Effector memory CD4-positive, alpha-beta T cell (primary cell): ENCODE results near the gene DDTL.

ENCODE experiments used
- DNase-seq, 3 donors: peaks; one replicate each; pipeline ENCODE4 v3.0.0-alpha.2; 2020
- H3K27ac ChIP-seq: 2 replicates; pipeline ENCODE4 v1.7.0; 2013; ENCODE audit warnings: mild to moderate bottlenecking, low read length, moderate library complexity; ENCODE audit not compliant: insufficient read depth, poor library complexity, severe bottlenecking
- H3K27me3 ChIP-seq: replicated peaks from 2 replicates; pipeline ENCODE4 v1.7.0; 2013; ENCODE audit warnings: mild to moderate bottlenecking, low read length; ENCODE audit not compliant: insufficient read depth, control insufficient read depth, poor library complexity, severe bottlenecking
- H3K36me3 ChIP-seq: 2 replicates; pipeline ENCODE4 v1.7.0; 2013; ENCODE audit warnings: mild to moderate bottlenecking, low read length, moderate library complexity; ENCODE audit not compliant: control insufficient read depth, insufficient read depth
- H3K4me1 ChIP-seq: 2 replicates; pipeline ENCODE4 v1.7.0; 2013; ENCODE audit warnings: low read length, mild to moderate bottlenecking; ENCODE audit not compliant: control insufficient read depth, insufficient read depth, poor library complexity, severe bottlenecking
- H3K4me3 ChIP-seq: 2 replicates; pipeline ENCODE4 v1.7.0; 2013; ENCODE audit warnings: low read length, low read depth, mild to moderate bottlenecking; ENCODE audit not compliant: insufficient read depth, poor library complexity, severe bottlenecking
- H3K9me3 ChIP-seq: 2 replicates; pipeline ENCODE4 v1.7.0; 2013; ENCODE audit warnings: mild to moderate bottlenecking, low read length, moderate library complexity; ENCODE audit not compliant: control insufficient read depth

The DDTL gene

DNA sequence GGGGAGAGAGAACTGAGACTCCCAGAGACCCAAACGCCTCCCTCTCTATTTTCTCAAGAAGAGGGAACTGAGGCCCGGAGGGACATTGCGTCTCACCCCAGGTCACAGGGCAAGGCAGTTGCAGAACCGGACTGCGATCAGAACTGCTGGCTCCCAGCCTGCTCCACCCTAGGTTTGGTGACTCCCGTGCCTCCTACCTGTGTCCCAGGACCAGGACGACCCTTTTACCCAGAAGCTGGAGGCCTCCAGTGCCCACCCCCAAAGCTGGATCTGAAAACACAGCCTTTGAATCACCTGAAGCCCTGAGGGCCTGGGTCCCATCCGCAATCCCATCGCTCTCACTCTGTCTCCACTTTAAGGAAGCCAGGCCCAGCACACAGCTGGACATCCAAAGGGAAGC, 37.2 kb downstream of the DDTL start:
- no peaks in the 10 kb centered on the region for H3K27me3 ChIP-seq
- no peak for DNase-seq

DNA sequence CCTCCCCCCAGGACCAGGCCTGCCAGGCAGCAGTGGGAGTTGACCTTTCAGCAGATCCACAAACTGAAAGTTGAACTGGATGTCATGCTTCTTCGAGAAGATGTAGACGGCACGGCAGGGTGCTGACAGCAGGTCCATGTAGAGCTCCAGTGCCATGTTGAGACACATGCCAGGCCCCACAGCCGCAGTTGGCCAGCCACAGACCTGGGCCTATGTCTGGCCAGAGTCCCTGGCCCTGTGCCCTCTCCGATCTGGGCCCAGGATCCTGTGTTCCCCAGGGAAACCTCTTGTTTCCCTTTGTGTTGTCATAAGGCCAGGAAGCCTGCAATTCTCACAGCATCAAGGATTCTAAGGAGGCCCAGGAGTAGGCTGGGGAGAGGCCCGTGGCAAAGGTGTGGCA, 38.5 kb downstream of the DDTL start, which contains the start of gene GSTT4:
Gene GSTT4 (minus strand): TSS at position 253 of the 400 bp plus-strand sequence. CDS start 97 bp downstream, at position 156.
- Histone ChIP-seq H3K27me3 (no peaks in the 10 kb centered on the region), H3K9me3 (no peaks in the 10 kb centered on the region), H3K4me3 (no peak within 1 kb of the TSS), H3K4me1 (no peaks in the 10 kb centered on the region), H3K36me3 (no peaks in the 10 kb centered on the region), H3K27ac (no peak within 1 kb of the TSS)
- no peak for DNase-seq

More for the DNA sequence above, 37.2 kb downstream of the DDTL start:
- Histone ChIP-seq H3K27ac (no peak overlapping the region), H3K36me3 (no peaks in the 10 kb centered on the region), H3K4me1 (no peaks in the 10 kb centered on the region), H3K4me3 (no peak overlapping the region), H3K9me3 (no peaks in the 10 kb centered on the region)

DNA sequence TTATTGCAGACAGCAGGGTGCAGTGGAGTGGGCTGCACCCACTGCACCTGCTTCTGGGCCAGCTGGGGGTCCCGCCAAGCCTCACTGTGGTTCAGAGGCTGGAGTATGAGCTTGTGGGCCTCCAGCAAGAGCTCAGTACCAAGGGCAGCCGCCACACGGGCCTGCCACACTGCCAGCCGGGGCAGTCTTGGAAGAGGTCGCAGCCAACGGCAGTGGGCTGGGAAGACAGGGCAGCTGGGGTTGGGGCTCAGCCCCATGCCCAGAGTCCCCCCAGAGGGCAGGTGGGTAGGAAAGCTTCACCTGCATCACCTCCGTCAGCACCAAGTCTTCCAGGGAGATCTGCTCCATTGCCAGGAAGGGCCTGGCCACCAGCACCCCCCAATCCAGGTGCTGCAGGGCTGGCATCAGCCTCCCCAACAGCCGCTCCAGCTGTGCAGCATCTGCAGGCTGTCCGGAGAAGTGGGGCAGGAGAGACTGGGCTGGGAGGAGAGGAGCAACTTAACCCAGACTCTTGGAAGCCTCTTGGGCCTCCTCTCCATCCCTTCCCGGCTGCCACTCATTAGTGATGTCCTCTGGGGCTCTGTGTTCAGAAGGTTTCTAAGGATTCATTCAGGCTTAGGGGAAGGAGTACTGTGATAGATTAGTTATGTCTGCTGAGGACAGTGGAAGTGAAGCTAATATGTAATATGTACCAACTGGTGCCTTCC, 39.7 kb downstream of the DDTL start:
- Histone ChIP-seq H3K36me3 (no peaks in the 10 kb centered on the region), H3K27me3 (no peaks in the 10 kb centered on the region), H3K4me1 (no peaks in the 10 kb centered on the region), H3K4me3 (no peak overlapping the region), H3K9me3 (no peaks in the 10 kb centered on the region), H3K27ac (no peak overlapping the region)
- DNase-seq, result no peak

DNA sequence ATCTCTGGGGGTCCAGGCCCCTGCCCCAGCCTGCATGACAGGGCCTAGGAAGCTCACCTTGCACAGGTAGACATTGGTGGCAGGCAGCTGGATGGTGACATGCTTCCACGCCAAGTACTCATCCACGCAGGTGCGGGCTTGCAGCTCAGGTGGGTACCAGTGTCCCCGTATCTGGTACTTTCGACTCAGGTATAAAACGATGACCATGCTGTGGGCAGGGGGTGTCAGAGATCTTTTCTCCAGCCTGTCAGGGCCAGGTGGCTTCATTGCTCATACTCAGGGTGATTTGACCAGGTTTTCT, 40.2 kb downstream of the DDTL start:
- H3K4me1 ChIP-seq, result no peaks in the 10 kb centered on the region
- H3K27ac ChIP-seq, result no peak overlapping the region
- DNase-seq, result no peak
- H3K9me3 ChIP-seq, result no peaks in the 10 kb centered on the region
- no peaks in the 10 kb centered on the region for H3K27me3 ChIP-seq
- no peaks in the 10 kb centered on the region for H3K36me3 ChIP-seq
- H3K4me3 ChIP-seq, result no peak overlapping the region

DNA sequence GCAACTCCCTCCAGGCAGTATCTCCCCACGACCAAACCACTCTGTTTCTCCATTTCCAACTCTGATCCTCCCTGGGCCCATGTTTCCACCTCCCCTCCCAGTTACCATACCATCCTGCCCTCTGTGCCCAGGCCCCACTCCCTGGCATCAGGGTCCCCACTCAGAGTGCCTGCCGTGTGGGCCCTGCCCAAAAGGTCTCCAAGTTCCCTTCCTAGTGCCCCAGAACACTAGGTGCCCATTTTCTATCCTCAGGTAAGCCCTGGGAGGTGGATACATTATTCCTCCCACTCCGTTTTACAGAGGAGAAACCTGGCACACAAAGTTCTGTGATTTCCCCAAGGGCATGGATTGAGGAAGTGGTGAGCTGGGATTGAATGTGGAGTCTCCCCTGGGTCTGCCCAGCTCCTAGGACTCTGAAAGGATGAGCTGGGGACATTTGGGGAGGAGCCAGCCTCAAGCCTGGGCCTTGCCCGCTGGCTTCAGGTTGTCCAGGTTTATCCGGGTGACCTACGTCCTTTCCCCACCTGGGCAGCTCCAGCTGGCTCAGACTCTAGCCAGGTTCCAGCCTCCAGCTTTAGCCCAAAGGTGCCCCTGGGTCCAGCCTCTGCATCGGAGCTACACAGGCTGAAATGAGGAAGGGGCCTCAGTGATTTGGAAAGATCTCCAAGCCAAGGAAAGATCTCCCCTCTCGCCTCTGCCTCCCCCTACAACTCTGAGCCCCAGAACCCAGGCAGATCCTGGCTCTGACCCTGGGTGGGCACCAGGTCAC, 40.7 kb downstream of the DDTL start:
- Histone ChIP-seq H3K4me1 (no peaks in the 10 kb centered on the region), H3K27me3 (no peaks in the 10 kb centered on the region), H3K36me3 (no peaks in the 10 kb centered on the region), H3K4me3 (no peak overlapping the region), H3K9me3 (no peaks in the 10 kb centered on the region), H3K27ac (no peak overlapping the region)
- no peak for DNase-seq

DNA sequence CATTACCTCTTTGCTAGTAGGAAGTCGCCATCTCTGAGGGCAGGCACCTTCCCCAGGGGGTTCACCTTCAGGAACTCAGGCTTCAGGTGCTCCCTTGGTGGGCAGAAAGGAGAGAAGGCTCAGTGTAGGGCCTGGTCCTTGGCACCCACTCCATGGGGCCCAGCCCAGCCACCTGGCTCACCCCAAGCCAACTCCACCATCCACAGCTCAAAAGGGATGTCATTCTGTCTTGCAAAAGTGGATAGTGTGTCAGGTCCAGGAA, 41.3 kb downstream of the DDTL start:
- H3K36me3 ChIP-seq, result no peaks in the 10 kb centered on the region
- H3K27ac ChIP-seq, result no peak overlapping the region
- DNase-seq, result no peak
- H3K9me3 ChIP-seq, result no peaks in the 10 kb centered on the region
- no peaks in the 10 kb centered on the region for H3K4me1 ChIP-seq
- H3K4me3 ChIP-seq, result no peak overlapping the region
- no peaks in the 10 kb centered on the region for H3K27me3 ChIP-seq

DNA sequence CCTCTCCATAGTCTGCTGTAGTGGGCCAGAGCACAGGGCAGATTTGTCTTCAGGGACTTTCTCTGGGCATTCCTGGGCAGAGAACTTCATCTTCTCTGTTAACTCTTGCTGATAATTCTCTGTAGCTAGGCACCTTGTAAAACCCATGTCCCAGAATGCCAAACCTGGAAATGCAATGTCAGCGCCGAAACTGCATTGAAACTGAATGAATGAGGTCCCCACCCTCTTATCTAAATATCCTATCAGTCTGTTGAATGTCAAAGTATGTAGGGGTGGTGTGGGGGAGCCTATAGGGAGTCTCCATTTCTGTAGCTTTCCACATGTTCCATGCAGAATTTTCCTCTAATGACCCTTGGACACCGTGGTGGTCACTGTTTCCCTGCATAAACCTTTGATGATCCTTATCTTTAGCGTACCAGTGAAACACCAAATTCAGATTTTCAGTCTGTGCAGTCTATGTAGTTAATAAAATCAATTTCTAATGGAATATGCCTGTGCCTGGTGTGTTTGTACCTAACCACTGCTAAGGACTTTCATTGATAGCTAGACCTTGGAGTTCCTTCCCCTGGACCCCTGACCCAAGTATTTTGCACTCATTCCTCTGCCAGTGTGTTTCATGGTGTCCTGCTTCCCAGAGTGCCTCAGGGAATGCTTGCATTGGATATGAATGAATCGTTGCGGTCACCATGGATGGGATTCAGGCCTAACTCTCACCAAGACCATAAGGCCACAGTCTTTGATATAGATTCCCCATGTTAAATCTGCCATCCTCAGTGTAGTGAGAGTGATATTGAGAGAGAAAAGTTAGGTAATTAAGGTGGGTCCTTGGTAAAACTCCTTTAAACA, 41.9 kb downstream of the DDTL start:
- Histone ChIP-seq H3K4me3 (no peak overlapping the region), H3K27me3 (no peaks in the 10 kb centered on the region), H3K4me1 (no peaks in the 10 kb centered on the region), H3K36me3 (no peaks in the 10 kb centered on the region), H3K27ac (no peak overlapping the region), H3K9me3 (no peaks in the 10 kb centered on the region)
- no peak for DNase-seq

DNA sequence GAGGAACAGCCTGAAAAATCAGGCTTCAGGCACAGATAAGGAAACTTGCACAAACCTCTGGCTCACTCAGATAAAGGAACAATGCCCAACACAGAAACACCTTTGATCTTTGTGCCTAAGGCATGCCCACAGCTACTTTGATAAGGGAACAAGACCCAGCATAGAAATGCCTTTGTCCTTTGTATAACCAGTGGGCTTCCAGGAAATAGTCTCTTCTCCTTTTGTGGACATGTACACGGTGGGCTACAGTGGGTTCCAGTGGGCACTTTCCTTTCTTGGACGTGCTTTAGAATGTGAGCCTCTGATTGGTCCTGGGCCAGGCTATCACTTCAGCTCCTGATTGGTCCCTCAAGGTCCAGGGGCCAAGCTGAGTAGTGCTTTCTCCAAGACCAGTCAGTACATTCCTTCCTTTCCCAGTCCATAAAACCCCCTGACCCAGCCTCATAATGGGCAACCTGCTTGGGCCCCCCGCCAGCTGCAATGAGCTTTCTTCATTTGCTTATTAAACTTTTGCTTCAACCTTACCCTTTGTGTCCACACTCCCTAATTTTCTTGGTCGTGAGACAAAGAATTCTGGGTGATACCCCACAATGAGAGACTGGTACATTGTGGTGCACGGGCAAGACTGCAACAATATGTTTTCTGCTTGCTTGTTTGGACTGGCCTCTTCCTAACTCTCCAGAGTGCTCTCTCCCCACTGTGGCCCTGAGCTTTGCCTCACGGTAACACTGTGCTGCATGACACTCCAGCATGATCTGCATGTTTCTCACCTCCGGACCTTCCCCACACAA, 42.7 kb downstream of the DDTL start:
- Histone ChIP-seq H3K9me3 (no peaks in the 10 kb centered on the region), H3K4me1 (no peaks in the 10 kb centered on the region), H3K36me3 (no peaks in the 10 kb centered on the region), H3K27ac (no peak overlapping the region), H3K27me3 (no peaks in the 10 kb centered on the region), H3K4me3 (no peak overlapping the region)
- DNase-seq, result no peak

DNA sequence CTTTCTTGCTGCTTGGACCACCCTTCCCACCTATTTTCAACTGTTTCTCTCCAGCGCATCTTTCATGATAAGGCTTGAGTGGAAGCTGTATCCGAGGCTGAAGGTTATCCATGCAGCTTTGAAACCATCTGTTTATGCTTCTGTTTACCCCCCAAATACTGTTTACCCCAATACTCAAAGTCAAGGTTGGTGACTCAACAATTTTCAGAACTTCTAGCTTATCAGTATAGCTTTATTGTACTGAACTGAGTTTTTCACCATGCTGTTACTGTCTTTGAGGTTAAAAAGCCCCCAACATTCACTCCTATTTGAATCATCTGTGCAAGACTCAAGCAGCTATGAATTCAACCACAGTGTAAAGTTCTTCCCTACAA, 43.3 kb downstream of the DDTL start:
- DNase-seq, result no peak
- Histone ChIP-seq H3K27me3 (no peaks in the 10 kb centered on the region), H3K9me3 (no peaks in the 10 kb centered on the region), H3K36me3 (no peaks in the 10 kb centered on the region), H3K4me3 (no peak overlapping the region), H3K27ac (no peak overlapping the region), H3K4me1 (no peaks in the 10 kb centered on the region)
